Vagina (tissue), 2 donors: ENCODE measurements around the gene COL1A2.

Experiments used
- CTCF ChIP-seq, 3 experiments: fragments of 450-650 bp in 2 of 3; fragments of 200-600 bp in 1 of 3; sonication (generic) in 1 of 3; IDR thresholded peaks; one replicate each; pipeline ENCODE4 v1.5.1; 2017 to 2019; ENCODE audit warnings: antibody characterized with exemption in 3 of 3, mild to moderate bottlenecking in 2 of 3, moderate library complexity in 2 of 3
- POLR2A ChIP-seq, 2 donors: fragments of 450-650 bp; IDR thresholded peaks; one replicate each; pipeline ENCODE4 v1.6.1; 2017; ENCODE audit warnings: antibody characterized with exemption in 2 of 2, mild to moderate bottlenecking in 2 of 2, moderate library complexity in 2 of 2

- TF ChIP-seq CTCF (IDR thresholded peaks at IDR 0.05) (no peak), POLR2A (IDR thresholded peaks at IDR 0.05) (no peak)
Observed at GRCh38 chr7:94432817-94433216, 38.1 kb downstream of the COL1A2 start.
